HUES64 (cell line): Measurements from ENCODE around the gene RRN3.

ENCODE experiments used
- H3K27ac ChIP-seq: 2 replicates; pipeline ENCODE4 v1.7.0; 2013; ENCODE audit warnings: low read depth, low read length, inconsistent platforms
- H3K27me3 ChIP-seq: 2 replicates; pipeline ENCODE4 v1.6.1; 2013; ENCODE audit warnings: mild to moderate bottlenecking, low read length; ENCODE audit not compliant: insufficient read depth
- H3K36me3 ChIP-seq: 2 replicates; pipeline ENCODE4 v1.6.1; 2013; ENCODE audit warnings: mild to moderate bottlenecking, low read length; ENCODE audit not compliant: insufficient read depth
- H3K4me1 ChIP-seq: 2 replicates; pipeline ENCODE4 v1.6.1; 2013; ENCODE audit warnings: mild to moderate bottlenecking, low read length, moderate library complexity; ENCODE audit not compliant: insufficient read depth
- H3K4me3 ChIP-seq: 2 replicates; pipeline ENCODE4 v1.5.1; 2013; ENCODE audit warnings: mild to moderate bottlenecking, low read length, moderate library complexity
- H3K9ac ChIP-seq: 2 replicates; pipeline ENCODE4 v1.6.1; 2013; ENCODE audit warnings: mild to moderate bottlenecking, low read depth, low read length
- H3K9me3 ChIP-seq: 2 replicates; pipeline ENCODE4 v1.6.1; 2013; ENCODE audit warnings: low read depth, low read length; ENCODE audit not compliant: insufficient read depth
- WGBS: fragments of 150-250, 120-280 bp; methylation state at CpG from one replicate; pipeline ENCODE4 v1.1.7; 2013; ENCODE audit warnings: missing lambda C conversion rate; 5-methylcytosine and 5-hydroxymethylcytosine counted together

Gene RRN3

DNA sequence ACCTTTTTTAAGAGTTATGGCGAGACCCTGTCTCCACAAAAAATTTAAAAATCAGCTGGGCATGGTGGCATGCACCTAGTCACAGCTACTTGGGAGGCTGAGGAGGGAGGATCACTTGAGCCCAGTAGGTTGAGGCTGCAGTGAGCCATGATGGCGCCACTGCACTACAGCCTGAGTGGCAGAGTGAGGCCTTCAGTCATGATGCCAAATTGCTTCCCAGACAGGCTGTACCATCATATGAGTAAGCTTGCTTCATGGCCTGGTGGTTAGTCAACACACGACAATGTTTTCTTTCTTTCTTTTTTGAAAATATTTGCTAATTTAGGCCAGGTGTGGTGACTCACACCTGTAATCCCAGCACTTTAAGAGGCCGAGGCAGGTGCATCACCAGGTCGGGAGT is 50.7 kb downstream of the RRN3 start:
- H3K27me3 ChIP-seq, result no peaks in the 10 kb centered on the region
- H3K9me3 ChIP-seq, result no peaks in the 10 kb centered on the region
- no peaks in the 10 kb centered on the region for H3K4me1 ChIP-seq
- WGBS, result 97% methylated on average over 5 of the region's 5 CpGs
- no peak overlapping the region for H3K4me3 ChIP-seq
- peaks cover 46% of the 10 kb centered on the region for H3K36me3 ChIP-seq
- no peak overlapping the region for H3K9ac ChIP-seq
- no peak overlapping the region for H3K27ac ChIP-seq

- H3K4me3 ChIP-seq, result no peak overlapping the region
- no peak overlapping the region for H3K27ac ChIP-seq
- no peaks in the 10 kb centered on the region for H3K27me3 ChIP-seq
- no peak overlapping the region for H3K9ac ChIP-seq
- WGBS, result 88% methylated on average over 16 of the region's 16 CpGs
- H3K4me1 ChIP-seq, result no peaks in the 10 kb centered on the region
- H3K36me3 ChIP-seq, result peaks cover 58% of the 10 kb centered on the region
- H3K9me3 ChIP-seq, result no peaks in the 10 kb centered on the region
These were observed 52.6 kb downstream of the RRN3 start for GRCh38 chr16:15041271-15042004.

DNA sequence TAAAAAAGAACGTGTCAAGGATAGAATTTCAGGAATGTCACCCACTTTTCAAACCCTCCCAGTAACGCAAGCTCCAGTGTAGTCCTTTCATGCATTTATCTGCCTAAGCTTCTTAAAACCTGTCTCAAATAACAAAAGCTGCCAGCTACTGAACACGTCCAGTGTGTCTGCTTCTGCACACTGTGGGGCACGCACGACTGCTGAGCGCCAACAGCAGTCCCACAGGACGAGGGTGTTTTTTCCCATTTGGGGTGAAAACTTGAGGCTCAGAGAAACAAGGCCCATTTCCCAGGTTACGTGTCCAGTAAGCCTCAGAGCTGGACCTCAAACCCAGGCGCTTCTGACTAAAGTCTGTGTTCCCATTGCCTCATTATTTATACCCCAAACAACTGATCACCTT is 55.4 kb downstream of the RRN3 start:
- no peaks in the 10 kb centered on the region for H3K27me3 ChIP-seq
- H3K27ac ChIP-seq, result no peak overlapping the region
- no peak overlapping the region for H3K9ac ChIP-seq
- no peaks in the 10 kb centered on the region for H3K9me3 ChIP-seq
- 95% methylated on average over 9 of the region's 9 CpGs for WGBS
- no peaks in the 10 kb centered on the region for H3K4me1 ChIP-seq
- no peak overlapping the region for H3K4me3 ChIP-seq
- H3K36me3 ChIP-seq, result peaks cover 82% of the 10 kb centered on the region

DNA sequence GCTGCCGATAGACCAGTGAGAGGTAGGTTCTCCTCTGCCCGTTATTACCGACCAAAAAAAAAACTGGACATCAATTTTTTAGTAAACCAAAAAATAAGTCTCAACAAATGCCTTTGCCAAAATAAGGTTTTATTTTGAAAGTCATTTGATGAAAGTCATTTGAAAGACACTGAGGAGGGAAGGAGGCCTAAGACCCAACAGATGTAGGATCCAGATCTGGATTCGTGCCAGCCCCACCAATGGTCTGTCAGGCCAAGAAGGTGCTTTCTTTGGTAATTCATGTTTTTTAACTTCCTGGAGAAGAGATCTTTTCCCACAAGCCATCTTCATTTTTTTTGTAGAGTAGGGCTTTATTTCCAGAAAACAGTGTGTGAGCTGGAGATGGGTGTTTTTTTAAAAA is 56.3 kb downstream of the RRN3 start:
- H3K36me3 ChIP-seq, result peaks cover 89% of the 10 kb centered on the region

GRCh38 chr16:15037003-15037402 is 57.1 kb downstream of the RRN3 start:
- H3K27me3 ChIP-seq, result no peaks in the 10 kb centered on the region
- no peak overlapping the region for H3K27ac ChIP-seq
- no peak overlapping the region for H3K4me3 ChIP-seq
- WGBS, result 96% methylated on average over 10 of the region's 10 CpGs
- H3K9ac ChIP-seq, result no peak overlapping the region
- no peaks in the 10 kb centered on the region for H3K4me1 ChIP-seq
- no peaks in the 10 kb centered on the region for H3K9me3 ChIP-seq
- peaks cover 96% of the 10 kb centered on the region for H3K36me3 ChIP-seq

More for the DNA sequence above, 56.3 kb downstream of the RRN3 start:
- Histone ChIP-seq H3K27me3 (no peaks in the 10 kb centered on the region), H3K27ac (no peak overlapping the region), H3K4me1 (no peaks in the 10 kb centered on the region), H3K4me3 (no peak overlapping the region), H3K9ac (no peak overlapping the region), H3K9me3 (no peaks in the 10 kb centered on the region)
- 98% methylated on average over 4 of the region's 4 CpGs for WGBS

GRCh38 chr16:15035163-15035729 is 58.8 kb downstream of the RRN3 start:
- no peak overlapping the region for H3K9ac ChIP-seq
- peaks cover 94% of the 10 kb centered on the region for H3K36me3 ChIP-seq
- no peaks in the 10 kb centered on the region for H3K4me1 ChIP-seq
- H3K9me3 ChIP-seq, result no peaks in the 10 kb centered on the region
- H3K4me3 ChIP-seq, result no peak overlapping the region
- WGBS, result 90% methylated on average over 15 of the region's 15 CpGs
- no peaks in the 10 kb centered on the region for H3K27me3 ChIP-seq
- H3K27ac ChIP-seq, result no peak overlapping the region

DNA sequence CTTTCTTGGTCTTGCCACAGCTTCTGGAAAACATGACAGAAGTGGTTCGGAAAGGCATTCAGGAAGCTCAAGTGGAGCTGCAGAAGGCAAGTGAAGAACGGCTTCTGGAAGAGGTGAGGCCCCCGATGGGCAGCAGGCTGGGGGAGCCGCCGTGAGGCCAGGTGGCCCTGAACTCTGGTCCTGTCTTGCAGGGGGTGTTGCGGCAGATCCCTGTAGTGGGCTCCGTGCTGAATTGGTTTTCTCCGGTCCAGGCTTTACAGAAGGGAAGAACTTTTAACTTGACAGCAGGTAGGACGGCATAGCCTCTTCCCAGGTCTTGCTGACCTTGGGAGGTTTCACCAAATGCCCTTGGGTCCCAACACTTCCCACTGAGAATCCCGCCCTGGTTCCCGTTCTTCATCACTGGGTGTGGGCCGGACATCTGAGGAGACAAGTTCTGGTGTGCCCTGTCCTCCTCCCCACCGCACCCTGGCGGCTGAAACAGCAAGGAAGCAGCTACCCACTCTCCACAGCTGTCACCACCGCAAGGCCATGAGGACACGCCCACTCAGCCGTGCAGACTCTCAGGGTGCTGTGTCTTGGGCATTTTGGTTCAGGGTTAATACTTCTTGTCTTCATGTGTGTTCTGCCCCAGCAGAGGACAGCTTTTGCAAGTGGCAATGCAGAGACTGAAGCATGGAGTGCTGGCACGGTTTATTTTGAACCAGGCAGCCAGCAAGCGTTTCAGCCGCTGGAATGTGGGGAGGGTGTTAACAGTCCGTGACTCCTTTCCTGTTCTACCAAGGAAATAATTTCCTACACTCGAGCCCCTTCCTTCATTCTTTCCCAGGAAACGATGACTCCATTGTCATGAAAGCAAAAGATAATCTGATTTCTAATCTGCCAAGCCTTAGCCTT is 59.6 kb downstream of the RRN3 start:
- Histone ChIP-seq H3K9me3 (no peaks in the 10 kb centered on the region), H3K27ac (no peak overlapping the region), H3K27me3 (no peaks in the 10 kb centered on the region), H3K9ac (no peak overlapping the region), H3K4me3 (no peak overlapping the region), H3K4me1 (no peaks in the 10 kb centered on the region), H3K36me3 (peaks cover 89% of the 10 kb centered on the region)
- whole genome bisulfite sequencing, result 93% methylated on average over 23 of the region's 23 CpGs

- H3K27ac ChIP-seq, result no peak overlapping the region
- no peak overlapping the region for H3K4me3 ChIP-seq
- H3K9ac ChIP-seq, result no peak overlapping the region
- no peaks in the 10 kb centered on the region for H3K9me3 ChIP-seq
- H3K27me3 ChIP-seq, result no peaks in the 10 kb centered on the region
- peaks cover 85% of the 10 kb centered on the region for H3K36me3 ChIP-seq
- no peaks in the 10 kb centered on the region for H3K4me1 ChIP-seq
- WGBS, result 95% methylated on average over 14 of the region's 14 CpGs
These were observed 60.8 kb downstream of the RRN3 start for GRCh38 chr16:15033309-15033707.

GRCh38 chr16:15032547-15033308 is 61.3 kb downstream of the RRN3 start:
- H3K9ac ChIP-seq, result no peak overlapping the region
- WGBS, result 94% methylated on average over 13 of the region's 13 CpGs
- no peaks in the 10 kb centered on the region for H3K9me3 ChIP-seq
- no peaks in the 10 kb centered on the region for H3K4me1 ChIP-seq
- H3K27me3 ChIP-seq, result no peaks in the 10 kb centered on the region
- H3K36me3 ChIP-seq, result peaks cover 81% of the 10 kb centered on the region
- H3K27ac ChIP-seq, result no peak overlapping the region
- H3K4me3 ChIP-seq, result no peak overlapping the region

GRCh38 chr16:15031586-15031985 is 62.5 kb downstream of the RRN3 start:
- Histone ChIP-seq H3K36me3 (peaks cover 75% of the 10 kb centered on the region), H3K27me3 (no peaks in the 10 kb centered on the region), H3K9ac (no peak overlapping the region), H3K4me3 (no peak overlapping the region), H3K4me1 (no peaks in the 10 kb centered on the region), H3K27ac (no peak overlapping the region), H3K9me3 (no peaks in the 10 kb centered on the region)
- WGBS, result 97% methylated on average over 8 of the region's 8 CpGs
